Measurements from ENCODE around the gene WNK2.

DNA sequence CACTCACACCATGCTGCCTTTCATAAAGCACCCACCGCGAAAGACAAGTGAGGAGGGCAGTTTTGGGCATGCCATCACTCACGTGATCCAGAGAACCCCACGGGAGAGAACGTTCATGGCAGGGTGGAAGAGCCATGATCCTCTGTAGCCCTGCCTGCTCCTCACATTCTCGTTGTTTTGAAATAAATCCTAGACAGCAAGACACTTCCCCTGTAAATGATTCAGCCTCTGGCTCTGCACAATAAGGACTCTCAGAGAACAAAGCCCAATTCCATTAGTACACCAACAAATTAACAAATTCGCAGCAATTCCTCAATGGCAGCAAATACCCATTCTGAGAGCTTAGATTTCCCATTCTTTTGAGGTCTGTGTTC lies 71.5 kb downstream of the WNK2 start:
- TF ChIP-seq, protein P1, sequence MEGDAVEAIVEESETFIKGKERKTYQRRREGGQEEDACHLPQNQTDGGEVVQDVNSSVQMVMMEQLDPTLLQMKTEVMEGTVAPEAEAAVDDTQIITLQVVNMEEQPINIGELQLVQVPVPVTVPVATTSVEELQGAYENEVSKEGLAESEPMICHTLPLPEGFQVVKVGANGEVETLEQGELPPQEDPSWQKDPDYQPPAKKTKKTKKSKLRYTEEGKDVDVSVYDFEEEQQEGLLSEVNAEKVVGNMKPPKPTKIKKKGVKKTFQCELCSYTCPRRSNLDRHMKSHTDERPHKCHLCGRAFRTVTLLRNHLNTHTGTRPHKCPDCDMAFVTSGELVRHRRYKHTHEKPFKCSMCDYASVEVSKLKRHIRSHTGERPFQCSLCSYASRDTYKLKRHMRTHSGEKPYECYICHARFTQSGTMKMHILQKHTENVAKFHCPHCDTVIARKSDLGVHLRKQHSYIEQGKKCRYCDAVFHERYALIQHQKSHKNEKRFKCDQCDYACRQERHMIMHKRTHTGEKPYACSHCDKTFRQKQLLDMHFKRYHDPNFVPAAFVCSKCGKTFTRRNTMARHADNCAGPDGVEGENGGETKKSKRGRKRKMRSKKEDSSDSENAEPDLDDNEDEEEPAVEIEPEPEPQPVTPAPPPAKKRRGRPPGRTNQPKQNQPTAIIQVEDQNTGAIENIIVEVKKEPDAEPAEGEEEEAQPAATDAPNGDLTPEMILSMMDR (IDR thresholded peaks at IDR 0.05; ENCODE audit: low read depth, low read length): no peak
- TF ChIP-seq EZH2phosphoT487 (IDR thresholded peaks at IDR 0.05; ENCODE audit: low read depth): no peak

Measured in OCI-LY3 (cell line).